ENCODE results near the gene PAK2. TPM values are rescaled to one million over a fixed set of nuclear protein-coding genes. Genes with fewer than 3 reads are reported as not detected.

PAK2 gene
- total and polyA plus RNA-seq, 9 of the 15 experiments (the other 6 are each of a cell fraction or from before 2014, with no cell fraction given): 13.2 to 72.4 (median 35.7) TPM

DNA sequence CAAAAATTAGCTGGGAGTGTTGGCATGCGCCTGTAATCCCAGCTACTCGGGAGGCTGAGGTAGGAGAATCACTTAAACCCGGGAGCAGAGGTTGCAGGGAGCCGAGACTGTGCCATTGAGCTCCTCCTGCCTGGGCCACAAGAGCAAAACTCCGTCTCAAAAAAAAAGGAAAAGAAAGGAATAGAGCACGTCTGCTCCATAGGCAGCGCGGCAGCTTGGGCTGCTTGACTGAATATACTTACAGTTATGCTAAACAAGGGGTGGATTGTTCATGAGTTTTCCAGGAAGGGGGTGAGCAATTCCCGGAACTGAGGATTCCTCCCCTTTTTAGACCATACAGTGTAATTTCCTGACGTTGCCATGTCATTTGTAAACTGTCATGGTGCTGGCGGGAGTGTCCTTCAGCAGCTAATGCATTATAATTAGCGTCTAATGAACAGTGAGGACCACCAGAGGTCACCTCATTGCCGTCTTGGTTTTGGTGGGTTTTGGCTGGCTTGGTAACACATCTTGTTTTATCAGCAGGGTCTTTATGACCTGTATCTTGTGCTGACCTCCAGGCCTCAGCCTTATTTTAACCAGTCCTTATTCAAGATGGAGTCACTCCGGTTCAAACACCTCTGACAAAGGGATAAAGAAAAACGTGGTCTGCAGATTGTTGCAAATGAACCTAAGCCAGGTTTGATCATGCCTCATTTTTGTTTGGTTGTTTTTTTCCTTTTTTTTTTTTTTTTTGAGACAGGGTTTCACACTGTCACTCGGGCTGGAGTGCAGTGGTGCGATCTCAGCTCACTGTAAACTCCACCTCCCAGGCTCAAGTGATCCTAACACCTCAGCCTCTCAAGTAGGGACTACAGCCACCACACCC, 103.1 kb downstream of the PAK2 start (continued):
- TF ChIP-seq, protein P1, sequence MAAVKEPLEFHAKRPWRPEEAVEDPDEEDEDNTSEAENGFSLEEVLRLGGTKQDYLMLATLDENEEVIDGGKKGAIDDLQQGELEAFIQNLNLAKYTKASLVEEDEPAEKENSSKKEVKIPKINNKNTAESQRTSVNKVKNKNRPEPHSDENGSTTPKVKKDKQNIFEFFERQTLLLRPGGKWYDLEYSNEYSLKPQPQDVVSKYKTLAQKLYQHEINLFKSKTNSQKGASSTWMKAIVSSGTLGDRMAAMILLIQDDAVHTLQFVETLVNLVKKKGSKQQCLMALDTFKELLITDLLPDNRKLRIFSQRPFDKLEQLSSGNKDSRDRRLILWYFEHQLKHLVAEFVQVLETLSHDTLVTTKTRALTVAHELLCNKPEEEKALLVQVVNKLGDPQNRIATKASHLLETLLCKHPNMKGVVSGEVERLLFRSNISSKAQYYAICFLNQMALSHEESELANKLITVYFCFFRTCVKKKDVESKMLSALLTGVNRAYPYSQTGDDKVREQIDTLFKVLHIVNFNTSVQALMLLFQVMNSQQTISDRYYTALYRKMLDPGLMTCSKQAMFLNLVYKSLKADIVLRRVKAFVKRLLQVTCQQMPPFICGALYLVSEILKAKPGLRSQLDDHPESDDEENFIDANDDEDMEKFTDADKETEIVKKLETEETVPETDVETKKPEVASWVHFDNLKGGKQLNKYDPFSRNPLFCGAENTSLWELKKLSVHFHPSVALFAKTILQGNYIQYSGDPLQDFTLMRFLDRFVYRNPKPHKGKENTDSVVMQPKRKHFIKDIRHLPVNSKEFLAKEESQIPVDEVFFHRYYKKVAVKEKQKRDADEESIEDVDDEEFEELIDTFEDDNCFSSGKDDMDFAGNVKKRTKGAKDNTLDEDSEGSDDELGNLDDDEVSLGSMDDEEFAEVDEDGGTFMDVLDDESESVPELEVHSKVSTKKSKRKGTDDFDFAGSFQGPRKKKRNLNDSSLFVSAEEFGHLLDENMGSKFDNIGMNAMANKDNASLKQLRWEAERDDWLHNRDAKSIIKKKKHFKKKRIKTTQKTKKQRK (IDR thresholded peaks at IDR 0.05; ENCODE audit: borderline replicate concordance, low read depth, low read length): no peak
- TF ChIP-seq ZFPM2 (CRISPR knock-in tag; IDR thresholded peaks at IDR 0.05) (peak; percentile 99), BACH1 (tag; IDR thresholded peaks at IDR 0.05) (peak; percentile 100), CEBPB (tag; IDR thresholded peaks at IDR 0.05) (peak; percentile 86), NFATC3 (IDR thresholded peaks at IDR 0.05) (no peak), TAF15 (IDR thresholded peaks at IDR 0.05; ENCODE audit: low read depth, low read length) (no peak), NONO (IDR thresholded peaks at IDR 0.05; ENCODE audit: low read depth in 2 of 2, low read length in 1 of 2) (0 out of 4 replicates have a peak, but pooled peaks of 1 of the 2 experiments have one; percentile 49), BCL6 (CRISPR knock-in tag; IDR thresholded peaks at IDR 0.05) (peak; percentile 99), MBD2 (IDR thresholded peaks at IDR 0.05; ENCODE audit: borderline replicate concordance, low read depth) (peak; percentile 29; the same call in 1 of the 2 replicates), LEF1 (IDR thresholded peaks at IDR 0.05) (no peak; the same call in 1 of the 2 replicates), NUFIP1 (IDR thresholded peaks at IDR 0.05; ENCODE audit: partially characterized antibody) (peak; percentile 99), CCNT2 (IDR thresholded peaks at IDR 0.05; ENCODE audit: borderline replicate concordance, extremely low read depth, insufficient read length, low read depth, low read length) (no peak), IFI16 (CRISPR knock-in tag; IDR thresholded peaks at IDR 0.05) (peak; percentile 99), ZC3H4 (CRISPR knock-in tag; IDR thresholded peaks at IDR 0.05; ENCODE audit: borderline replicate concordance) (no peak), ZNF174 (CRISPR knock-in tag; IDR thresholded peaks at IDR 0.05) (peak; percentile 99)
- TF ChIP-seq, protein P2, sequence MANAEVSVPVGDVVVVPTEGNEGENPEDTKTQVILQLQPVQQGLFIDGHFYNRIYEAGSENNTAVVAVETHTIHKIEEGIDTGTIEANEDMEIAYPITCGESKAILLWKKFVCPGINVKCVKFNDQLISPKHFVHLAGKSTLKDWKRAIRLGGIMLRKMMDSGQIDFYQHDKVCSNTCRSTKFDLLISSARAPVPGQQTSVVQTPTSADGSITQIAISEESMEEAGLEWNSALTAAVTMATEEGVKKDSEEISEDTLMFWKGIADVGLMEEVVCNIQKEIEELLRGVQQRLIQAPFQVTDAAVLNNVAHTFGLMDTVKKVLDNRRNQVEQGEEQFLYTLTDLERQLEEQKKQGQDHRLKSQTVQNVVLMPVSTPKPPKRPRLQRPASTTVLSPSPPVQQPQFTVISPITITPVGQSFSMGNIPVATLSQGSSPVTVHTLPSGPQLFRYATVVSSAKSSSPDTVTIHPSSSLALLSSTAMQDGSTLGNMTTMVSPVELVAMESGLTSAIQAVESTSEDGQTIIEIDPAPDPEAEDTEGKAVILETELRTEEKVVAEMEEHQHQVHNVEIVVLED (CRISPR knock-in tag; IDR thresholded peaks at IDR 0.05): peak; percentile 90
- TF ChIP-seq, protein P3, sequence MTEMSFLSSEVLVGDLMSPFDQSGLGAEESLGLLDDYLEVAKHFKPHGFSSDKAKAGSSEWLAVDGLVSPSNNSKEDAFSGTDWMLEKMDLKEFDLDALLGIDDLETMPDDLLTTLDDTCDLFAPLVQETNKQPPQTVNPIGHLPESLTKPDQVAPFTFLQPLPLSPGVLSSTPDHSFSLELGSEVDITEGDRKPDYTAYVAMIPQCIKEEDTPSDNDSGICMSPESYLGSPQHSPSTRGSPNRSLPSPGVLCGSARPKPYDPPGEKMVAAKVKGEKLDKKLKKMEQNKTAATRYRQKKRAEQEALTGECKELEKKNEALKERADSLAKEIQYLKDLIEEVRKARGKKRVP (CRISPR knock-in tag; IDR thresholded peaks at IDR 0.05): peak; percentile 99
- TF ChIP-seq, protein P4, sequence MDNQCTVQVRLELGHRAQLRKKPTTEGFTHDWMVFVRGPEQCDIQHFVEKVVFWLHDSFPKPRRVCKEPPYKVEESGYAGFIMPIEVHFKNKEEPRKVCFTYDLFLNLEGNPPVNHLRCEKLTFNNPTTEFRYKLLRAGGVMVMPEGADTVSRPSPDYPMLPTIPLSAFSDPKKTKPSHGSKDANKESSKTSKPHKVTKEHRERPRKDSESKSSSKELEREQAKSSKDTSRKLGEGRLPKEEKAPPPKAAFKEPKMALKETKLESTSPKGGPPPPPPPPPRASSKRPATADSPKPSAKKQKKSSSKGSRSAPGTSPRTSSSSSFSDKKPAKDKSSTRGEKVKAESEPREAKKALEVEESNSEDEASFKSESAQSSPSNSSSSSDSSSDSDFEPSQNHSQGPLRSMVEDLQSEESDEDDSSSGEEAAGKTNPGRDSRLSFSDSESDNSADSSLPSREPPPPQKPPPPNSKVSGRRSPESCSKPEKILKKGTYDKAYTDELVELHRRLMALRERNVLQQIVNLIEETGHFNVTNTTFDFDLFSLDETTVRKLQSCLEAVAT (IDR thresholded peaks at IDR 0.05): peak; percentile 48 to 80; a peak in 2 of 4 replicates
- TF ChIP-seq, protein P5, sequence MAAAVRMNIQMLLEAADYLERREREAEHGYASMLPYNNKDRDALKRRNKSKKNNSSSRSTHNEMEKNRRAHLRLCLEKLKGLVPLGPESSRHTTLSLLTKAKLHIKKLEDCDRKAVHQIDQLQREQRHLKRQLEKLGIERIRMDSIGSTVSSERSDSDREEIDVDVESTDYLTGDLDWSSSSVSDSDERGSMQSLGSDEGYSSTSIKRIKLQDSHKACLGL (CRISPR knock-in tag; IDR thresholded peaks at IDR 0.05; ENCODE audit: borderline replicate concordance, poor library complexity, severe bottlenecking): peak; percentile 98
